GM19452 (cell line): Measurements from ENCODE around the gene COL20A1.

Experiments
- ATAC-seq: cut with Tn5 transposase; IDR thresholded peaks from one replicate; pipeline ENCODE4 v1.9.1; 2021; ENCODE audit not compliant: unreplicated experiment

The COL20A1 gene

GRCh38 chr20:63260521-63260920 is 32.5 kb upstream of the COL20A1 start:
- no peak for ATAC-seq

- ATAC-seq: no peak
Measured at GRCh38 chr20:63261060-63261794, 31.8 kb upstream of the COL20A1 start.

- ATAC-seq: no peak
Measured at GRCh38 chr20:63261795-63262528, 31.0 kb upstream of the COL20A1 start.

GRCh38 chr20:63262836-63263235 is 30.1 kb upstream of the COL20A1 start:
- ATAC-seq: no peak

- no peak for ATAC-seq
Measured at GRCh38 chr20:63264000-63264399, 29.0 kb upstream of the COL20A1 start.

- ATAC-seq: no peak
Measured at GRCh38 chr20:63264519-63264918, 28.5 kb upstream of the COL20A1 start.

- ATAC-seq: no peak
Measured at GRCh38 chr20:63265891-63266515, 27.0 kb upstream of the COL20A1 start.

- ATAC-seq: no peak
Measured at GRCh38 chr20:63267691-63268090, 25.3 kb upstream of the COL20A1 start.

- no peak for ATAC-seq
Measured at GRCh38 chr20:63268256-63268655, 24.7 kb upstream of the COL20A1 start.

GRCh38 chr20:63268671-63269439 is 24.1 kb upstream of the COL20A1 start:
- ATAC-seq: no peak

GRCh38 chr20:63269724-63270123 is 23.3 kb upstream of the COL20A1 start:
- no peak for ATAC-seq

GRCh38 chr20:63270606-63271325 is 22.2 kb upstream of the COL20A1 start:
- no peak for ATAC-seq

- peak; percentile 89 for ATAC-seq
Measured at GRCh38 chr20:63272105-63273058, 20.6 kb upstream of the COL20A1 start, which contains the start of gene ARFGAP1. TSS of gene ARFGAP1 (plus strand) at chr20:63272813. CDS start at chr20:63275581, 2,768 bp downstream.

GRCh38 chr20:63273059-63273579 is 19.9 kb upstream of the COL20A1 start:
- no peak for ATAC-seq

- no peak for ATAC-seq
Measured at GRCh38 chr20:63273635-63274380, 19.2 kb upstream of the COL20A1 start.

- ATAC-seq: no peak
Measured at GRCh38 chr20:63274381-63275228, 18.4 kb upstream of the COL20A1 start.

GRCh38 chr20:63275825-63276224 is 17.2 kb upstream of the COL20A1 start:
- no peak for ATAC-seq
